KMS-11 (cell line): ENCODE measurements around the gene COL18A1.

ENCODE experiments used
- H2AFZ ChIP-seq: fragments of 200-600 bp; sonication (generic); 2 replicates; pipeline ENCODE4 v1.6.1; 2016; ENCODE audit warnings: antibody characterized with exemption, mixed run types, low read depth
- H3K27ac ChIP-seq: fragments of 200-600 bp; sonication (generic); 2 replicates; pipeline ENCODE4 v1.6.1; 2016; ENCODE audit warnings: mild to moderate bottlenecking, mixed run types
- H3K27me3 ChIP-seq: fragments of 200-600 bp; sonication (generic); 2 replicates; pipeline ENCODE4 v1.6.1; 2017; ENCODE audit warnings: mild to moderate bottlenecking, low read depth, mixed run types, moderate library complexity; ENCODE audit not compliant: insufficient read depth
- H3K36me3 ChIP-seq: fragments of 200-600 bp; sonication (generic); 2 replicates; pipeline ENCODE4 v1.6.1; 2017; ENCODE audit warnings: mild to moderate bottlenecking, mixed run types; ENCODE audit not compliant: insufficient read depth
- H3K4me1 ChIP-seq: fragments of 200-600 bp; sonication (generic); 2 replicates; pipeline ENCODE4 v1.6.1; 2016; ENCODE audit warnings: mild to moderate bottlenecking, low read depth, mixed run types; ENCODE audit not compliant: poor library complexity, severe bottlenecking
- H3K4me2 ChIP-seq: fragments of 200-600 bp; sonication (generic); 2 replicates; pipeline ENCODE4 v1.7.0; 2016; ENCODE audit warnings: mild to moderate bottlenecking, mixed run types
- H3K4me3 ChIP-seq: fragments of 200-600 bp; sonication (generic); IDR thresholded peaks from 2 replicates; pipeline ENCODE4 v1.6.1; 2017; ENCODE audit warnings: low read depth, low read length, mixed read lengths; ENCODE audit not compliant: insufficient read depth
- H3K79me2 ChIP-seq: fragments of 200-600 bp; sonication (generic); 2 replicates; pipeline ENCODE4 v1.6.1; 2016; ENCODE audit warnings: low read depth, mixed run types; ENCODE audit not compliant: insufficient read depth
- H3K9ac ChIP-seq: fragments of 200-600 bp; sonication (generic); 2 replicates; pipeline ENCODE4 v1.6.1; 2016; ENCODE audit warnings: mild to moderate bottlenecking, mixed run types
- H4K20me1 ChIP-seq: fragments of 200-600 bp; sonication (generic); 2 replicates; pipeline ENCODE4 v1.6.1; 2016; ENCODE audit warnings: mild to moderate bottlenecking, mixed run types; ENCODE audit not compliant: insufficient read depth
- TF ChIP-seq, protein P1 (sequence below): fragments of 200-600 bp; sonication (generic); conservative IDR thresholded peaks from 2 replicates; pipeline ENCODE4 v1.6.1; 2017; ENCODE audit warnings: low read depth, mild to moderate bottlenecking, antibody characterized with exemption, low read length, moderate library complexity, mixed read lengths

Gene COL18A1

DNA sequence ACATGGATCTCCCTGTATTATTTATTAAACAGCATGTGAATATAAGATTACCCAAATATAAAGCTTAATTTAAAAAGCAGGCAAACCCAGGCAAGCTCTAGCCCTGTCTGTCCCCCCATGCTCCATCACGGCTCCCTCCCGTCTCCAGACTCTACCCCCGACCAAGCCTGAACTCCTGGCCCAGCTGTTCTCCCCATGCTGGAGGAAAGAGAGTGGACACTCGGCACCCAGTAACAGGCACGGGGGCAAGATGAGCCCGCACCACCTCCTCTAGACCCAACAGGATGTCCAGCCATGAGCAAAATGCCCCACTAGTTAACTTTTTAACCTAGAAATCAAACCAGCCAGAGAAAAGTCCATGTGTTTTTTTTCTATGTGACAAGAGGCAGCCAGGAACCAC is 118.0 kb downstream of the COL18A1 start:
- no peak overlapping the region for H3K27ac ChIP-seq
- no peak overlapping the region for H3K4me3 ChIP-seq

DNA sequence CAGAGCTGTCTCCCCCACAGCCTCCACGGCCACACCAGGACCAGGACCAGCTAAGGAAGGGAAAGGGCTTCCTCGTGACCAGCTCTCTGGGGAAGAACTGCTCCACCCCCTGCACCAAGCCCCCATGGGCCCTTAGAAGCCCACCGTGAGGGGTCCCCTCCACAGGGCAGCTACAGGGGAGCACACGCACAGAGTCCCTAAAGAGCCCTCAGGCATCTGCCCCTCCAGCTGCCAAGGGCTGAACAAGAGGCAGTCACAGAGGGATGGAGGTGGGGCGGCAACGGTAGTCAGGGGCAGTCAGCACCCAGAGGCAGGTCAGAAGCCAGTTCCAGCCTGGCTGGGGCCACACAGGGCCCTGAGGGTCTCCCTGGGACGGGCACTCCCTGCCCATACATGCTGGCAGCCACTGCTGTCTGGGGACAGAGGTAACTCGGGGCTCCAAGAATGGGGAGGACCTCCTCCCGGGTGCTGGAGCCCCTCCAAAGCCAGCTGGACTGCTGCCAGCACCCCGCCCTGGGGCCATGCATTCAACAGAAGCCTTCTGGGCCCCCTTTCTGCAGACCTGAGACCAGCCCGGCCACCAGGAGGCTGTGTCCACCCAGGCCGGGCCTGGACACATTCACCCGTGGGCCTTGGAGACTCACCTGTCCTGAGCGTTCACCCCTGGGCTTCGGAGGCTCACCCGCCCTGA is 118.6 kb downstream of the COL18A1 start:
- H3K4me3 ChIP-seq = no peak overlapping the region
- H3K27me3 ChIP-seq = no peaks in the 10 kb centered on the region
- no peak overlapping the region for H3K4me2 ChIP-seq
- TF ChIP-seq, protein P1, sequence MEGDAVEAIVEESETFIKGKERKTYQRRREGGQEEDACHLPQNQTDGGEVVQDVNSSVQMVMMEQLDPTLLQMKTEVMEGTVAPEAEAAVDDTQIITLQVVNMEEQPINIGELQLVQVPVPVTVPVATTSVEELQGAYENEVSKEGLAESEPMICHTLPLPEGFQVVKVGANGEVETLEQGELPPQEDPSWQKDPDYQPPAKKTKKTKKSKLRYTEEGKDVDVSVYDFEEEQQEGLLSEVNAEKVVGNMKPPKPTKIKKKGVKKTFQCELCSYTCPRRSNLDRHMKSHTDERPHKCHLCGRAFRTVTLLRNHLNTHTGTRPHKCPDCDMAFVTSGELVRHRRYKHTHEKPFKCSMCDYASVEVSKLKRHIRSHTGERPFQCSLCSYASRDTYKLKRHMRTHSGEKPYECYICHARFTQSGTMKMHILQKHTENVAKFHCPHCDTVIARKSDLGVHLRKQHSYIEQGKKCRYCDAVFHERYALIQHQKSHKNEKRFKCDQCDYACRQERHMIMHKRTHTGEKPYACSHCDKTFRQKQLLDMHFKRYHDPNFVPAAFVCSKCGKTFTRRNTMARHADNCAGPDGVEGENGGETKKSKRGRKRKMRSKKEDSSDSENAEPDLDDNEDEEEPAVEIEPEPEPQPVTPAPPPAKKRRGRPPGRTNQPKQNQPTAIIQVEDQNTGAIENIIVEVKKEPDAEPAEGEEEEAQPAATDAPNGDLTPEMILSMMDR = no peak
- 0 out of 2 replicates have a peak, but pooled peaks cover 4% of the 10 kb centered on the region for H4K20me1 ChIP-seq
- H3K4me1 ChIP-seq = peaks cover under 1% of the 10 kb centered on the region
- H2AFZ ChIP-seq = no peak overlapping the region
- peaks cover 4% of the 10 kb centered on the region; the same call in 1 of the 2 replicates for H3K36me3 ChIP-seq
- H3K9ac ChIP-seq = no peak overlapping the region
- no peak overlapping the region for H3K27ac ChIP-seq
- H3K79me2 ChIP-seq = no peaks in the 10 kb centered on the region; the same call in 1 of the 2 replicates

More for the DNA sequence above, 118.0 kb downstream of the COL18A1 start:
- Histone ChIP-seq H3K4me1 (peaks cover 5% of the 10 kb centered on the region), H3K4me2 (no peak overlapping the region), H3K36me3 (peaks cover 4% of the 10 kb centered on the region; the same call in 1 of the 2 replicates), H2AFZ (no peak overlapping the region), H4K20me1 (0 out of 2 replicates have a peak, but pooled peaks cover 4% of the 10 kb centered on the region), H3K79me2 (no peaks in the 10 kb centered on the region; the same call in 1 of the 2 replicates), H3K27me3 (no peaks in the 10 kb centered on the region), H3K9ac (no peak overlapping the region)
- TF ChIP-seq, protein P1 = no peak

DNA sequence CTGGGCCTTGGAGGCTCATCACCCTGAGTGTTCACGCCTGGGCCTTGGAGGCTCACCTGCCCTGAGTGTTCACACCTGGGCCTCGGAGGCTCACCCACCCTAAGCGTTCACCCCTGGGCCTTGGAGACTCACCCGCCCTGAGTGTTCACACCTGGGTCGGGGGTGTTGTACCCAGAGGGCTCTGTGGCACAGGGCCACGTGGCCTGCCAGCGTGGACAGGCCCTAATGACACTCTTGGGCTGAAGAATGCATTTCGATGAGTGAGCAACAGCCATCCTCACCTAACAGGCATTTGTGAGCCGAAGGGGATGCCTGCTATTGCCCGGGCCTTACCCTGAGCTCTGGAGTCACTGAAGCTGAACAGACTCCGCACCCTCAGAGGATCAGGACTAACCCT is 119.8 kb downstream of the COL18A1 start:
- H3K27me3 ChIP-seq = no peaks in the 10 kb centered on the region
- no peaks in the 10 kb centered on the region for H3K4me1 ChIP-seq
- H3K9ac ChIP-seq = no peak overlapping the region
- no peak overlapping the region for H2AFZ ChIP-seq
- H3K36me3 ChIP-seq = peaks cover 4% of the 10 kb centered on the region; the same call in 1 of the 2 replicates
- H3K4me2 ChIP-seq = no peak overlapping the region
- H4K20me1 ChIP-seq = 0 out of 2 replicates have a peak, but pooled peaks cover 4% of the 10 kb centered on the region
- H3K79me2 ChIP-seq = no peaks in the 10 kb centered on the region; the same call in 1 of the 2 replicates
- TF ChIP-seq, protein P1 = no peak
- H3K27ac ChIP-seq = no peak overlapping the region
- H3K4me3 ChIP-seq = no peak overlapping the region

DNA sequence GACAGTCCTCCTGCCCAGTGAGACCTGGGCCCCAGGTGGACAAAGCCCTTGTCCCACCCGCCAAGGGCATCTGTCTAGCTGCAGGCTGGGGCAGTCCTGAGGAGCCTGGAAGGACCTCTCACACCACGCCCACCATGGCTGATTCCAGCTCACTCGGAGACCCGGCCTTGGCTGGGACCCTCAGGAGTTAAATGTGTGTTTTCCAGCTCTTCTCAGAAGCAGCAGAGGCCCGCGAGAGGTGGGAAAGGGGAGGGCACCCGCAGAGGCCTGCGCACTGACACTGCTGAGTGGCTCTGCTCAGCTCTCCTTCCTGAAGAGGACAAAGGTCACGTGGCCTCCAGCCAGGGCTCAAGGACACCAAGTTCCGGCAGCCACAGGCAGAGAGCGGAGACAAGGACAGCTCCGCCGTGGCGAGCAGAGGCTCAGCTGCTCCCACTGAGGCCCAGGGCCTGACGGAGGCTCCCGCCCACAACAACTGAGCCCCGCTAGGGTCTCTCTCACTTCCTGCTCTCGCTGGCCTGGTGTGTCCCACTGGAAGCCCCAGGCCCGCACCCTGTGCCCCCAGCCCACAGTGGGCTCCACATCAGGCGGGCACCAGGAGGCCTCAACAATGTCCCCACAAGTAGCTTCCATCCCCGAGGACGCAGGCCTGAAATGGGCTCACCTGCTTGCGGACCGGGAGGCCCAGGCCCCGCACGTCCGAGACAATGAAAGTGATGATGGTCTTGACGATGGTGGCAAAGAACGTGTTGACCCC is 120.4 kb downstream of the COL18A1 start:
- no peaks in the 10 kb centered on the region; the same call in 1 of the 2 replicates for H3K79me2 ChIP-seq
- no peak overlapping the region for H2AFZ ChIP-seq
- no peak overlapping the region for H3K4me2 ChIP-seq
- H4K20me1 ChIP-seq = no peaks in the 10 kb centered on the region
- no peak overlapping the region for H3K27ac ChIP-seq
- no peak overlapping the region for H3K4me3 ChIP-seq
- TF ChIP-seq, protein P1 = no peak
- H3K9ac ChIP-seq = no peak overlapping the region
- no peaks in the 10 kb centered on the region for H3K4me1 ChIP-seq
- no peaks in the 10 kb centered on the region for H3K27me3 ChIP-seq
- 0 out of 2 replicates have a peak, but pooled peaks cover 4% of the 10 kb centered on the region for H3K36me3 ChIP-seq
